GM12892 (cell line): Measurements from ENCODE around the gene MPRIP.

Experiments
- POLR2A ChIP-seq: IDR thresholded peaks from 2 replicates; pipeline ENCODE4 v1.6.1; 2011; ENCODE audit warnings: low read depth, low read length, control low read depth
- POLR2AphosphoS5 ChIP-seq: IDR thresholded peaks from 2 replicates; pipeline ENCODE4 v1.6.1; 2011; ENCODE audit warnings: low read depth, low read length, control low read depth
- TAF1 ChIP-seq: IDR thresholded peaks from 2 replicates; pipeline ENCODE4 v1.6.1; 2011; ENCODE audit warnings: low read depth, mild to moderate bottlenecking, control low read depth, low read length, borderline replicate concordance

GRCh38 chr17:17057057-17057551, 14.8 kb downstream of the MPRIP start:
- TF ChIP-seq POLR2A = no peak
- TF ChIP-seq TAF1 = no peak
- no peak for TF ChIP-seq POLR2AphosphoS5
